Upper lobe of left lung (tissue), 6 donors: Measurements from ENCODE around the gene TSC22D2. TPM values are rescaled to one million over a fixed set of nuclear protein-coding genes. Genes with fewer than 3 reads are reported as not detected.

Experiments used
- ATAC-seq, 2 donors: fragments of 200-7000 bp; cut with Tn5 transposase; one replicate each; pipeline ENCODE4 v1.9.1; 2022; ENCODE audit warnings: mild to moderate bottlenecking in 2 of 2, moderate library complexity in 2 of 2; ENCODE audit not compliant: low FRiP score in 2 of 2
- DNase-seq, 2 donors: peaks; one replicate each; pipeline ENCODE4 v3.0.0-alpha.2; 2019 to 2020
- H3K27ac ChIP-seq, 4 donors: fragments of 200-600 bp; sonication (generic); one replicate each; pipeline ENCODE4 v1.5.1; 2016 to 2019
- H3K27me3 ChIP-seq, 4 donors: fragments of 200-600 bp; sonication (generic); one replicate each; pipeline ENCODE4 v1.5.1; 2017 to 2019
- H3K36me3 ChIP-seq, 4 donors: fragments of 200-600 bp; sonication (generic); one replicate each; pipeline ENCODE4 v1.5.1; 2016 to 2019
- H3K4me1 ChIP-seq, 4 donors: fragments of 200-600 bp; sonication (generic); one replicate each; pipeline ENCODE4 v1.5.1; 2018 to 2019
- H3K4me3 ChIP-seq, 4 donors: fragments of 200-600 bp; sonication (generic); one replicate each; pipeline ENCODE4 v1.5.1; 2017 to 2019; ENCODE audit warnings: mild to moderate bottlenecking in 2 of 4, moderate library complexity in 1 of 4
- H3K9me3 ChIP-seq, 4 donors: fragments of 200-600 bp; sonication (generic); one replicate each; pipeline ENCODE4 v1.5.1; 2018 to 2019
- EP300 ChIP-seq, 4 donors: sonication (generic); formaldehyde crosslinking; IDR thresholded peaks; one replicate each; pipeline ENCODE4 v1.5.1; 2017; ENCODE audit warnings: antibody characterized with exemption in 4 of 4, control low read depth in 2 of 4
- POLR2A ChIP-seq, 4 donors: fragments of 450-650 bp; IDR thresholded peaks; one replicate each; pipeline ENCODE4 v1.5.1; 2016 to 2017; ENCODE audit warnings: antibody characterized with exemption in 4 of 4, mild to moderate bottlenecking in 2 of 4
- POLR2AphosphoS5 ChIP-seq, 2 donors: sonication (generic); formaldehyde crosslinking; IDR thresholded peaks; one replicate each; pipeline ENCODE4 v1.5.1; 2017; ENCODE audit warnings: antibody characterized with exemption in 2 of 2
- WGBS, 2 donors: methylation state at CpG; one replicate each; pipeline ENCODE4 v1.1.5; 2017 to 2018; 5-methylcytosine and 5-hydroxymethylcytosine counted together
- total RNA-seq, 6 donors: library from RNA; depleted of rRNA in 4 of 6; stranded (reverse); fragments of >200 nt in 4 of 6; gene quantifications; one replicate each; pipeline versions ENCODE4 v1.1.0 to v1.2.1, GENCODE V29; 2016 to 2021
- TF ChIP-seq, protein P1 (sequence below), 6 experiments: fragments of 450-650 bp in 4 of 6; fragments of 200-600 bp in 2 of 6; sonication (generic) in 2 of 6; IDR thresholded peaks; one replicate each; pipeline ENCODE4 v1.5.1; 2016 to 2019; ENCODE audit warnings: antibody characterized with exemption in 6 of 6
- donor health status: DM: no; HTN: no; CAD: no; lungs with moderate emphysema.
- donor health status: DM: no; HTN: yes; CAD: no; lungs with severe emphysema.

The TSC22D2 gene
- total RNA-seq, 6 donors from 2014 or later = 18.3 to 31.4 (median 25.5) TPM

DNA sequence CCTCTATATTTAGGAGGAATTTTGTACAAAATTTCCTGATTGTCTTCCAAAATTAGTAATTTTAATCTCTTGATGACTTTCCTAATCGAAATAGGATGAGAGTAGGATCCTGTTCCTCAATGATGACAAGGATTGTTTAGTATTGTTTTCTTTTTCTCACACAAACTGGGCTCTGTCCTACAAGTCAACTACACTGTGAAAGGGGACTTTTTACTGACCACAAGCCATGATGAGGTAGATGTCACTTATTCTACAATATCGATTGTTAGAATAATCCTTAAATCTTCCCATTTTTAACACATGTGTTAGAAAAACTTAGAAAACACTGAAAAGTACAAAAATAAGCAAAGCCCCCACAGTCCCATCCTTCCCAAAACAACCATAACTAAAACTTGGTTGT, 35.8 kb upstream of the TSC22D2 start:
- peaks cover 9 to 20% (median 12%) of the 10 kb centered on the region in 4 donors for H3K4me1 ChIP-seq
- H3K4me3 ChIP-seq = no peak overlapping the region
- TF ChIP-seq EP300 (IDR thresholded peaks at IDR 0.05) = no peak
- TF ChIP-seq POLR2A (IDR thresholded peaks at IDR 0.05) = no peak
- TF ChIP-seq, protein P1, sequence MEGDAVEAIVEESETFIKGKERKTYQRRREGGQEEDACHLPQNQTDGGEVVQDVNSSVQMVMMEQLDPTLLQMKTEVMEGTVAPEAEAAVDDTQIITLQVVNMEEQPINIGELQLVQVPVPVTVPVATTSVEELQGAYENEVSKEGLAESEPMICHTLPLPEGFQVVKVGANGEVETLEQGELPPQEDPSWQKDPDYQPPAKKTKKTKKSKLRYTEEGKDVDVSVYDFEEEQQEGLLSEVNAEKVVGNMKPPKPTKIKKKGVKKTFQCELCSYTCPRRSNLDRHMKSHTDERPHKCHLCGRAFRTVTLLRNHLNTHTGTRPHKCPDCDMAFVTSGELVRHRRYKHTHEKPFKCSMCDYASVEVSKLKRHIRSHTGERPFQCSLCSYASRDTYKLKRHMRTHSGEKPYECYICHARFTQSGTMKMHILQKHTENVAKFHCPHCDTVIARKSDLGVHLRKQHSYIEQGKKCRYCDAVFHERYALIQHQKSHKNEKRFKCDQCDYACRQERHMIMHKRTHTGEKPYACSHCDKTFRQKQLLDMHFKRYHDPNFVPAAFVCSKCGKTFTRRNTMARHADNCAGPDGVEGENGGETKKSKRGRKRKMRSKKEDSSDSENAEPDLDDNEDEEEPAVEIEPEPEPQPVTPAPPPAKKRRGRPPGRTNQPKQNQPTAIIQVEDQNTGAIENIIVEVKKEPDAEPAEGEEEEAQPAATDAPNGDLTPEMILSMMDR (IDR thresholded peaks at IDR 0.05) = no peak
- no peak for TF ChIP-seq POLR2AphosphoS5 (IDR thresholded peaks at IDR 0.05)
- ATAC-seq (no peak), DNase-seq (no peak)
- no peaks in the 10 kb centered on the region for H3K9me3 ChIP-seq
- H3K27me3 ChIP-seq = no peaks in the 10 kb centered on the region
- H3K36me3 ChIP-seq = no peaks in the 10 kb centered on the region
- peak overlapping the region; percentile 27 to 77 (median 50) for H3K27ac ChIP-seq
- WGBS, 2 donors = 67 to 70% methylated on average over 2 of the region's 2 CpGs

DNA sequence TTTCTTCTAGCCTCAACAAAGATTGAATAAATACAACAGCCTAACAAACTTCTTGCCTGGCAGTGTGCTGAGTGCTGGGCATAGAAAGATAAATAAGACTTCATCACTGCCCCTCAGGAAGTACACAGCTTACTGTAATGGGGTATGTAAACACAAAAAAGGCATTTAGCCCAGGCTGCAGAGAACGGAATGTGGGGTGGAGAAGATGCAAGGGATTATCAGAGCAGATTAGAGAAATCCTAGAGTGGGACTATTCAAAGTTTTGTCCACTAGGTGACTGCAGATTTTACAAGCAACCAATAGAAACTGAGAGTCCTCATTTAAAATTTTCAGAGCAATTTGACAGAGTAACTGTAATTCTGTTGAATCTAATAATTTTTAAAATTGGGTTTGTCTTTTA, 35.4 kb upstream of the TSC22D2 start:
- Histone ChIP-seq H3K27me3 (no peaks in the 10 kb centered on the region), H3K4me1 (peaks cover 9 to 20% (median 12%) of the 10 kb centered on the region in 4 donors), H3K9me3 (no peaks in the 10 kb centered on the region), H3K4me3 (no peak overlapping the region), H3K27ac (peak overlapping the region in 3 of 4 donors; percentile 27 to 77 (median 28)), H3K36me3 (no peaks in the 10 kb centered on the region)
- WGBS, 2 donors = 26 to 41% methylated on average over 1 of the region's 1 CpG
- peak in 1 of 2 donors; percentile 10 for ATAC-seq
- DNase-seq = no peak
- TF ChIP-seq POLR2A (IDR thresholded peaks at IDR 0.05) (no peak), EP300 (IDR thresholded peaks at IDR 0.05) (no peak)
- TF ChIP-seq, protein P1 (IDR thresholded peaks at IDR 0.05) = peak in 1 of 6 experiments; percentile 14

DNA sequence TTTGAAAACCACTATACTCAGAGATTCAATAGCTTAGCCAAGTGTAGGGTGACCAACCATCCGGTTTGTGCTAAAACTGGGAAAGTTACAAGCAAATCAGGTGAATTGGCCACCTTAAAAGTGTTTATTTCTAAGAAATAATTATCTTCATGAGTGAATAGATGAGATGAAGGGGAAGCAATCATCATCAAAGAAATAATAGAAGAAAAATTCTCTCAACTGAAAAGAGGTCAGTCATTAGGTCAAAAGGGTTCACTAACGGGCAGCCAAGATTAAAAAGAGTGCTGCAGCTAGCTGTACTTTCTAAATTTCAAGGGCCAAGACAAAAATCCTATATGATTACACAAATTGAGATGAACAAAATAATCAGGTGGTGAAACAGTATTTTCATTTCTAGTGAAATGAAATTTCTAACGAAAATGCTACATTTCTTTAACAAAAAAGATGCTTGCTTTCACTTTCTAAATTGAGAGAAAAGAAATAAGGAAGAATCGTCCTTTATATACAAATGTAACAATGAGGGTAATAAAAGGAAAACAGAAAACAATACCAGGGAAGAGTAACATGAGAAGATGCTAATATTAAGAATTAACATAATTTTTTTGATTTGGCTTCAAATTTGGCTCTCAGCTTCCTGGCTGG, 34.7 kb upstream of the TSC22D2 start:
- Histone ChIP-seq H3K27ac (no peak overlapping the region), H3K27me3 (no peaks in the 10 kb centered on the region), H3K36me3 (no peaks in the 10 kb centered on the region), H3K4me1 (peaks cover 9 to 20% (median 12%) of the 10 kb centered on the region in 4 donors), H3K9me3 (no peaks in the 10 kb centered on the region), H3K4me3 (no peak overlapping the region)
- ATAC-seq (no peak), DNase-seq (no peak)
- WGBS, 2 donors = 71 to 73% methylated on average over 4 of the region's 4 CpGs
- TF ChIP-seq EP300 (IDR thresholded peaks at IDR 0.05) (no peak), POLR2AphosphoS5 (IDR thresholded peaks at IDR 0.05) (no peak), POLR2A (IDR thresholded peaks at IDR 0.05) (no peak)
- TF ChIP-seq, protein P1 (IDR thresholded peaks at IDR 0.05) = no peak

DNA sequence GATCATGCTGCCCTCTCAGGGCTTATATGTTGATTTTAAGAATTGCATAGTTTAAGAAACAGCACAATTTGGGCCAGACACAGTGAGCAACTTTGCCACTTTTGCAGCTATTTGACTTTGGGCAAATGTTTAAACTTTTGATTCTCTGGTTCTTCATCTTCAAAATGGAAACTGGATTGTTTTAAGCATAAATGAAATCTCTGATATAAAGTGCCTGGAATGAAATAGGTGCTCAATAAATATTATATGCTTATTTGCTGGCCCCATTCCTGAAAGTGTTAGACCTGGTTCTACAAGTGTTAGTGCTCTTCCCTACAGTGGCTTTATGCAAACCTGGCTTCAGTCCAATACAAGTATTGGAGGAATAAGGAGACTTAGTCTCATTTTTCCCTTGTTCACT, 33.1 kb upstream of the TSC22D2 start:
- ATAC-seq (no peak), DNase-seq (no peak)
- Histone ChIP-seq H3K9me3 (no peaks in the 10 kb centered on the region), H3K27me3 (no peaks in the 10 kb centered on the region), H3K4me3 (no peak overlapping the region), H3K27ac (no peak overlapping the region), H3K4me1 (peaks cover 9 to 20% (median 12%) of the 10 kb centered on the region in 4 donors), H3K36me3 (no peaks in the 10 kb centered on the region)
- TF ChIP-seq, protein P1 (IDR thresholded peaks at IDR 0.05) = no peak
- TF ChIP-seq POLR2AphosphoS5 (IDR thresholded peaks at IDR 0.05) = no peak
- TF ChIP-seq POLR2A (IDR thresholded peaks at IDR 0.05) = no peak
